Hippocampal formation (tissue), 2 donors: ENCODE measurements around the gene SPDYC.

ENCODE experiments used
- DNase-seq, 2 donors: peaks; one replicate each; lab custom pipeline; 2025; lab: John Stamatoyannopoulos, UW

SPDYC gene

GRCh38 chr11:65206901-65207300, 36.9 kb downstream of the SPDYC start:
- DNase-seq = no peak

- DNase-seq = no peak
These were observed 38.1 kb downstream of the SPDYC start for GRCh38 chr11:65207918-65208784.

- no peak for DNase-seq
These were observed 39.0 kb downstream of the SPDYC start for GRCh38 chr11:65208785-65209710.

GRCh38 chr11:65209711-65210360, 39.8 kb downstream of the SPDYC start:
- DNase-seq = no peak

- DNase-seq = no peak
These were observed 40.3 kb downstream of the SPDYC start for GRCh38 chr11:65210361-65210731.

GRCh38 chr11:65210748-65211147, 40.7 kb downstream of the SPDYC start:
- no peak for DNase-seq

GRCh38 chr11:65211293-65212105, 41.5 kb downstream of the SPDYC start:
- no peak for DNase-seq

GRCh38 chr11:65212226-65212801, 42.3 kb downstream of the SPDYC start:
- DNase-seq = no peak

GRCh38 chr11:65213322-65214211, 43.5 kb downstream of the SPDYC start:
- DNase-seq = no peak

- DNase-seq = no peak
These were observed 44.3 kb downstream of the SPDYC start for GRCh38 chr11:65214212-65214845.

- no peak for DNase-seq
These were observed 45.5 kb downstream of the SPDYC start for GRCh38 chr11:65215441-65216076.

GRCh38 chr11:65216830-65217229, 46.8 kb downstream of the SPDYC start:
- DNase-seq = no peak

- no peak for DNase-seq
These were observed 47.7 kb downstream of the SPDYC start for GRCh38 chr11:65217441-65218423.

- no peak for DNase-seq
These were observed 48.4 kb downstream of the SPDYC start for GRCh38 chr11:65218446-65218845.

- no peak for DNase-seq
These were observed 49.8 kb downstream of the SPDYC start for GRCh38 chr11:65219930-65220213.

- DNase-seq = no peak
These were observed 51.0 kb downstream of the SPDYC start for GRCh38 chr11:65221026-65221425.
